IPS-20b (cell line): ENCODE results near the gene PPP1R13B.

Source experiments
- H3K27ac ChIP-seq: one replicate; pipeline ENCODE4 v1.5.1; 2013; ENCODE audit warnings: low read length
- H3K27me3 ChIP-seq: 2 replicates; pipeline ENCODE4 v1.6.1; 2013; ENCODE audit warnings: mild to moderate bottlenecking, low read length, inconsistent platforms; ENCODE audit not compliant: insufficient read depth
- H3K36me3 ChIP-seq: 2 replicates; pipeline ENCODE4 v1.6.1; 2013; ENCODE audit warnings: low read depth, mild to moderate bottlenecking, inconsistent platforms, low read length, moderate library complexity; ENCODE audit not compliant: insufficient read depth
- H3K4me1 ChIP-seq: 2 replicates; pipeline ENCODE4 v1.6.1; 2013; ENCODE audit warnings: mild to moderate bottlenecking, control low read depth, inconsistent platforms, low read length, moderate library complexity; ENCODE audit not compliant: insufficient read depth
- H3K4me3 ChIP-seq: 2 replicates; pipeline ENCODE4 v1.5.1; 2013; ENCODE audit warnings: mild to moderate bottlenecking, low read length, inconsistent platforms
- H3K9ac ChIP-seq: 2 replicates; pipeline ENCODE4 v1.6.1; 2013; ENCODE audit warnings: low read depth, mild to moderate bottlenecking, inconsistent platforms, low read length, moderate library complexity
- H3K9me3 ChIP-seq: 2 replicates; pipeline ENCODE4 v1.6.1; 2013; ENCODE audit warnings: mild to moderate bottlenecking, low read depth, low read length, inconsistent platforms; ENCODE audit not compliant: insufficient read depth

The PPP1R13B gene

GRCh38 chr14:103887170-103887501, 39.8 kb upstream of the PPP1R13B start:
- Histone ChIP-seq H3K4me3 (no peak overlapping the region), H3K36me3 (no peaks in the 10 kb centered on the region), H3K4me1 (no peaks in the 10 kb centered on the region; the same call in 1 of the 2 replicates), H3K27me3 (no peaks in the 10 kb centered on the region), H3K27ac (no peak overlapping the region), H3K9ac (no peak overlapping the region), H3K9me3 (no peaks in the 10 kb centered on the region)

DNA sequence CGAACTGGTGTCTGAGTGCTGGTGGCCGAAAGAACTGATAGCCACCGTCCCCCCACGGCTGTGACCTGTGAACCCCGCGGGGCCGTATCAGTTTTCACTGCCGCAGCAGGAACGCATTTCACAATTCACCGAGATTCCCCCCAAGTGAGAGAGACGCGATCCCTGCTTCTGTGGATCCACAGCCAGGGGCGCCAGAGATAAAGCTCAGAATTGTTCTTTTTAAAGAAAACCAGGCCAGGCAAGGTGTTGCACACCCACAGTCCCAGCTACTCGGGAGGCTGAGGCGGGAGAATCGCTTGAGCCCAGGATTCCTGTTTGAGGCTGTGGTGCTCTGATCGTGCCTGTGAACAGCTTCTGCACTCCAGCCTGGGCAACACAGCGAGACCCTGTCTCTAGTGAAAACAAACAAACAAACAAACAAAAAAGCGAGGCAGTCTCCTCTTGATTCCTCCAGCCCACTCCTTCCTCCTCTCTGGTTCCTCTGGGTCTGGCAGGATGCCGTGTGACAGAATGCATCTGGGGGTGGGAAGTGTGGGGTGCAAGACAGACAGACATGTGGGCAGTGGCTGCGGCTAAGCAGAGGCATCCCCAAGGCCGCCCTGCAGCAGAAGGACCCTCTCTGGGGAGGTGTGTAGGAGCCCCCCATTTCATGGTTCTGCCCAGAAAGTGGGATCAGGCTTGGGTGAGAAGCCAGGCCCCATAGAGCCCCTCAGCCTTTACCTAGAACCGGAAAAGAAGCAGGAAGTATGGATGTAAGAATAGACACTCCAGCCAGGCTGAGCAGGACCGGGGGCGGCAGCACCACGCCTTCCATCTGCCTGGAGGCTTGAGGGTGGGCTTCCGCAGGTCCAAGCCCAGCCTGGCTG, 39.2 kb upstream of the PPP1R13B start:
- Histone ChIP-seq H3K27ac (no peak overlapping the region), H3K36me3 (no peaks in the 10 kb centered on the region), H3K9ac (no peak overlapping the region), H3K9me3 (no peaks in the 10 kb centered on the region), H3K4me1 (no peaks in the 10 kb centered on the region; the same call in 1 of the 2 replicates), H3K4me3 (no peak overlapping the region), H3K27me3 (no peaks in the 10 kb centered on the region)

GRCh38 chr14:103885509-103885932, 38.1 kb upstream of the PPP1R13B start:
- Histone ChIP-seq H3K9ac (no peak overlapping the region), H3K9me3 (no peaks in the 10 kb centered on the region), H3K36me3 (no peaks in the 10 kb centered on the region), H3K4me1 (peaks cover 3% of the 10 kb centered on the region; the same call in 1 of the 2 replicates), H3K27ac (no peak overlapping the region), H3K27me3 (no peaks in the 10 kb centered on the region), H3K4me3 (no peak overlapping the region)

- no peak overlapping the region for H3K9ac ChIP-seq
- H3K27me3 ChIP-seq: no peaks in the 10 kb centered on the region
- no peaks in the 10 kb centered on the region for H3K36me3 ChIP-seq
- H3K27ac ChIP-seq: no peak overlapping the region
- no peaks in the 10 kb centered on the region for H3K9me3 ChIP-seq
- peaks cover 8% of the 10 kb centered on the region for H3K4me1 ChIP-seq
- no peak overlapping the region for H3K4me3 ChIP-seq
Measured at GRCh38 chr14:103884854-103885253, 37.5 kb upstream of the PPP1R13B start.

DNA sequence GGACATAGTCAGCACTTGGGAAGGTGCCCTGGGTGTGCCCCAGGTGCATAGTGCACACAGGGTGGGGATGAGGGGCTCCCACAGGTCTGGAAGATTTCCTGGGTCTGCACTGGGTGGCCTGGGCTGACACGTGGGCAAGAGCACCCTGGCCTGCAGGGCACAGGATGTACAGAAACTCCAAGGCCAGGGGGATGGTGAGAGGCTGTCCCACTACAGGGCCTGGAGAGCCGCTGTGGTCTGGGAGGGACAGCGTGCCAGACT, 35.8 kb upstream of the PPP1R13B start:
- Histone ChIP-seq H3K4me1 (peaks cover 8% of the 10 kb centered on the region), H3K9me3 (no peaks in the 10 kb centered on the region), H3K4me3 (no peak overlapping the region), H3K27ac (no peak overlapping the region), H3K9ac (no peak overlapping the region), H3K36me3 (no peaks in the 10 kb centered on the region), H3K27me3 (no peaks in the 10 kb centered on the region)

DNA sequence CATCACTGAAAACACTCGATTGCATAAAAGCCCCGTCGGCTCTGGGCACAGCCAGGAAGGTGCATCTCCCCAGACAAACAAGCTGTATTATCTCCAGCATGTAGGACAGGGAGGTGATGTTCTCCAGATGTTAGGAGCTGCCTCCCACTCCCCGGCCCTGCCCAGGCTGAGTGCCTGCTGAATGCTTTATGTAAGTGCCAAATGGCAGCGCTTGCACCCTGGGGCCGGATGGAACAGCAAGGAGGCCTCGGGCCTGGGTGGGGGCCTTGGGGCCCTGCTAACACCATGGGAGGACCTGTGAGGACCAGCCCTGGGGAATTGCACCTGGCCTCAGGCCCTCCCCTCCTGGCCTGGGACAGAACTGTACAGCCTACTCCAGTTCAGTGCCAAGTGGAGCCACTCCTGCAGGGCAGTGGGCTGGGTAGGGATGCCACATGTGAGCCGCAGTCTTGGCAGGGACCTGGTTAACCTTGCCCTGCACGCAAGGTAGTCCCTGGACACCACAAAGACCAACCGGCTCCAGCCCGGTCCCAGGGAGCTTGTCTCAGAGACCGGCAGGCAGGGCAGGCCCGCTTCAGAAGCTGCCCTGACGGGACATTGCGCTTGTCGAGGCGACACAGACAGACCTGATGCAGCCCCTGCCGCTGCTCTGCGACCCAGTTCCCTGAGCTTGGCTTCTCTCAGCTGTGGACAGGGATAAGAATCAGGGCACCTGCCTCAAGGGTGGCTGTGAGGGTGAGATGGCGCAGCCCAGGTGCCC, 35.3 kb upstream of the PPP1R13B start:
- H3K27me3 ChIP-seq: no peaks in the 10 kb centered on the region
- no peak overlapping the region for H3K9ac ChIP-seq
- H3K4me3 ChIP-seq: no peak overlapping the region
- H3K9me3 ChIP-seq: no peaks in the 10 kb centered on the region
- H3K4me1 ChIP-seq: peaks cover 8% of the 10 kb centered on the region
- no peak overlapping the region for H3K27ac ChIP-seq
- H3K36me3 ChIP-seq: no peaks in the 10 kb centered on the region

DNA sequence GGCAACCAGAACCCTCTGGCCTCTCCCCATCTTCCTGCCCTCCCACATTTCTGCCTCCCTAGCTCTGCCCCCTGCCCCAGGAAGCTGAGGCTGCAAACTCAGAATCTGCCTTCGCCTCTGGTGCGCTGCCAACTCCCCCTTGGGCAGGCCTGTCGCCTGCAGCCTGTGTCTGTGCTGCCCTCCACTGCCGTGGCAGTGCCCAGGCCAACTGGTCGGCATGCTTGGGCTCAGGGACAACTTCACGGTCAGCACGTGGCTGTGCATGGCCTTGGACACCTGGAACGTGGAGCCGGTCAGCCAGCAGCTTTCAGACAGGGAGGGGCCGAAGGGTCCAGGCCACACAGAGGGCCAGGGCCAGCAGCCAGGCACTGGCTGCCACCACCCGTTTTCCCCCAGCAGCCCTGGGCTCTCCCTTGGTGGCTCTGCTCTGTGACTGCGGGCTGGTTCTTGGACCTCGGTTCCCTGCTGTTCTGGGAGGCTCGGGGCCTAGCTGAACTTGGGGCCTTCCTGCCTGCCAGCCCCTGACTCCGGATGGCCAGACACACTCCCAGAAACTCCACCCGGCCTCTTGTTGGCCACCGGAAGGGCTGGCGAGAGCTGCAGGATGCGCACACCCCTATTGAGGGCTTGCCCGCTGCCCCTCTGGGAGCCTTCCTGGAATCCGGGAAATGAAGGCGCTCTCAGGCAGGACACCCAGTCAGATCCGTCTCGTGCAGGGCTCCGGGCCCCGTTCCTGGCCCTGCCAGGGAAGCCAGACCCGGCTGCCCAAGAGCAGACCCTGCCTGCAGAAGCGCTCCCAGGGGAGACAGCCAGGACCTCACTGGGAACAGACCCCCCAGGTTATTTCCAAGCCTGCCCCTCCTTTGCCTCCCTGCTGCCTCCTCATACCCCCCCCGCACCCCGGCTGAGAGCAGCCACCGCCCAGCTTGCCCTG, 34.2 kb upstream of the PPP1R13B start:
- Histone ChIP-seq H3K4me1 (peaks cover 8% of the 10 kb centered on the region), H3K9me3 (no peaks in the 10 kb centered on the region), H3K9ac (no peak overlapping the region), H3K27me3 (no peaks in the 10 kb centered on the region), H3K4me3 (no peak overlapping the region), H3K36me3 (no peaks in the 10 kb centered on the region), H3K27ac (no peak overlapping the region)

DNA sequence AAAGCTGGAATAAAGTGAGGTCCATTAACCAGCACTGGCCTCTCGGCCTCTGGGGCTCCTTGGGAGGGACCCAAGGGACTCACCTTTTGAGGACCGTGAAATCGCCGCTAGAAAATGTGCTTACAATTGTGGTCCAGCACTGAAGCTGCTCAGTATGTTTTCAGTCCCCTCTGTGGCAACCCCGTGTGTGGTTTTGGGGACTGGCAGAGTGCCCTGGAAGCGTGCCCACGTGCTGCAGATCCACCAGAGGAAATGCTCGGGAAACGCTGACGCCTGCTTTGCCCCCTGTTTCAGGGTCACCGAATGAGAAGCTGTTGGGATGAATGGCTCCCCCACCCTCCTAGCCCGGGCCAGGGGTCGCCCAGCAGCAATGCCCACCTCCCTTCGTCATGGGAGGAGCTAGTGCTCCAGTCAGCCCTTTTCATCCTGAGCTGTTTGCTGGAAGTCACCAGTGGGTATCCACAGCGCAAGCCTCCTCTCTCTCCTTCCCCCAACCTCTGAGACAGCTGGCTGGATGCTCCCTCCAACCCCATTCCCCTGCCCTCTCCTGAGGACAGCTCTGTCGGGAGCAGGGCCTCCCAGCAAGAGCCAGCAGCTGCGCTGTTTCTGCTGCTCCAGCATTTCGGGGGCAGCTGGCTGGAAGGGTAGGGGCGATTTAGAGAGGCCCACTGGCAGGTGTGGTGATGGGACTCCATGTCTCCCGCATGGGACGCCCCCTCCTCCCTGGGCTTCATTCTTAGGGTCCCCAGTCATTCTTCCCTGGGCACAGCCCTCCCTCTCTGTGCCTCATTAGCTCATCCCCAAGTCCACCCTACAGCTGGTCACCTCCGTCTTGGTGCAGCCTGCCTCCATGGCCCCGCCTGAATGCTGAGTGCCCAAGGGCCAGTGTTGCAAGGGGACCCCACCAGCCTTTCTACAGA, 33.2 kb upstream of the PPP1R13B start:
- Histone ChIP-seq H3K4me1 (peaks cover 8% of the 10 kb centered on the region), H3K27ac (no peak overlapping the region), H3K9ac (no peak overlapping the region), H3K4me3 (no peak overlapping the region), H3K9me3 (no peaks in the 10 kb centered on the region), H3K27me3 (no peaks in the 10 kb centered on the region), H3K36me3 (no peaks in the 10 kb centered on the region)

DNA sequence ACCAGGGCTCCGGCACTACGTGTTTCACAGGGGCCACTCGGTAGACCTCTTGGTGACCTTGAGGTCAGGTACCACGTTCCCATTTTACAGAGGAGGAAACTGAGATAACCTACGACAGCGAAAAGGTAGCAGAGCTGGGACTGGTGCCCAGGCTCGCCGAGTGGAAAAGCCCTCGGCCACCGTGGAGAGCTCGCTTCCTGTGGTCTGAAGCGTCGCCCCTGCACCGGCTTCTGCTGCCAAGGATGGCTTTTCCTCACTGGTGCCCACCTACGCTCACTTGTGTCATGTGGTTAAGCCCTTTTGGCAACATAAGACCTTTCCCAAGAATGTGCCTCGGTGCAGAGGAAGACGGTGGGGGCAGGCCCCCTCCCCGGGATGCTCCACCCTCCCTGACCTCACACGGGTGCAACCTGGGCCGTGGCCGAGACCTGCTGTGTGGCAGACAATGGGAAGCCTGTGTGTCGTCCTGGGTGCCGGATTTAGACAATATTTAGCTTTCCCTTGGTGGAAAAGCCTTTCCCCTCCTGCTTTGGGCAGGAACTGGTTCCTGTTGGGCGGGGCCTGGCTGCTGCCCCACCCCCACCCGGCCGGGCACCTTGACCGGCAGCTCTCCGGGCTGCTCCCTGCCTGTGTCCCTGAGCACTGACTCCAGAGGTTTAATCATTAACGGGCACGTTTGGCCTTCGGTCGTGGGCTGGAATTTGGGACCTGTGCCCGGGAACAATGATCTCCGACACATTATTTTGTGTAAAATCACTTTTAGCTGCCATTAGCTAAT, 32.4 kb upstream of the PPP1R13B start:
- Histone ChIP-seq H3K9me3 (no peaks in the 10 kb centered on the region), H3K4me3 (no peak overlapping the region; the same call in 1 of the 2 replicates), H3K27ac (no peak overlapping the region), H3K9ac (no peak overlapping the region; the same call in 1 of the 2 replicates), H3K4me1 (peaks cover 8% of the 10 kb centered on the region), H3K27me3 (no peaks in the 10 kb centered on the region), H3K36me3 (no peaks in the 10 kb centered on the region)

- no peaks in the 10 kb centered on the region for H3K9me3 ChIP-seq
- H3K4me1 ChIP-seq: peaks cover 8% of the 10 kb centered on the region
- H3K27me3 ChIP-seq: no peaks in the 10 kb centered on the region
- no peaks in the 10 kb centered on the region for H3K36me3 ChIP-seq
- no peak overlapping the region for H3K4me3 ChIP-seq
- no peak overlapping the region for H3K9ac ChIP-seq
- no peak overlapping the region for H3K27ac ChIP-seq
Measured at GRCh38 chr14:103879118-103879569, 31.8 kb upstream of the PPP1R13B start.
